Measurements from ENCODE around the gene CBR3.

CBR3 gene

DNA sequence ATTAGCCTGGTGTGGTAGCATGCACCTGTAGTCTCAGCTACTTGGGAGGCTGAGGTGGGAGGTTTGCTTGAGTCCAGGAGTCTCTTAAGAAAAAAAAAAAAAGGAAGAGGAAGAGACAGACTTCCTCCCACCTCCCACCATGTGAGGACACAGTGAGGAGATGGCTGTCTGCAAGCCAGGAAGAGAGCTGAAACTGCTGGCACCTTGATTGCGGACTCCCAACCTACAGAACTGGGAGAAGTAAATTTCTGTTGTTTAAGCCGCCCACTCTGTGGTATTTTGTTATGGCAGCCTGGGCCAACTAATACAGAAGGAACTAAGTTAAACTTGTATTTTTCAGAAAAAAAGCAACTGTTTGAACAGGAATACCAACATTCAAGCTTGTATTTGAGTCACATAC is 43.5 kb downstream of the CBR3 start:
- TF ChIP-seq CTCF (IDR thresholded peaks at IDR 0.05; ENCODE audit: borderline replicate concordance, control extremely low read depth, extremely low read depth, insufficient read depth, missing control alignments): no peak
- DNase-seq (ENCODE audit: low spot score): no peak
- in situ Hi-C loops (cut with MboI; ENCODE audit: low sequenced_read_pairs, unreplicated experiment): no loop called here

DNA sequence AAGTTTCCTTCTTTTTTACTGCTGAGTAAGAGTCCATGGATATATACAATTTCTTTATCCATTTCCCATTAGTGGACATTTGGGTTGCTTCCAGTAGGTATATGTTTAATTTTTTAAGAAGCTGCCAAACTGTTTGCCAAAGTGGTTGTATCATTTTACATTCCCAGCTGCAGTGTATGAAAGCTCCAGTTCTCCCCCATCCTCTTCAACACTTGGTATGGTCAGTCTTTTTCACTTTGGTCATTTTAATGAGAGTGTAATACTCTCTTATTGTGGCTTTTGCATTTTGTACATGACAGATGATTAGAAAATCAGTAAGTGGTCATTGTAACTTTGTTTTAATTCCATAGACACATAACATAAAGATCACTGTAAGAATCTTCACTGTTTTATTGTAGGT is 44.3 kb downstream of the CBR3 start:
- in situ Hi-C loops (cut with MboI; ENCODE audit: low sequenced_read_pairs, unreplicated experiment): no loop called here
- no peak for TF ChIP-seq CTCF (IDR thresholded peaks at IDR 0.05; ENCODE audit: borderline replicate concordance, control extremely low read depth, extremely low read depth, insufficient read depth, missing control alignments)
- DNase-seq (ENCODE audit: low spot score): no peak

DNA sequence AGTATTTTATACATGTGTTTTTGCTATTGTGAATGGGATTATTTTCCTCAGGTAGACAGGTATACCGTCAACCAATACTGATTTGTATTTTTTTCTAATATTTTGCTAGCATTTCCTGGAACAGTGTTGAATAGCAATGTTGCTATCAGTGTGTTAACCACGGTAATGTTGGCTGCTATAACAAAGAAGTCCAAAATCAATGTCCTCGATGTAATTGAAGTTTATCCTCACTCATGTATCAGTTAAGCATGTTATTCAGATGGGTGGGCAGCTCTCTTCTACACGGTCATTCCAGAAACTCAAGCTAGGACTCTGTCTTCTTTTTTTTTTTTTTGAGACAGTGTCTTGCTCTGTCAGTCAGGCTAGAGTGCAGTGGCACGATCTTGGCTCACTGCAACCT is 46.1 kb downstream of the CBR3 start:
- TF ChIP-seq CTCF (IDR thresholded peaks at IDR 0.05; ENCODE audit: borderline replicate concordance, control extremely low read depth, extremely low read depth, insufficient read depth, missing control alignments): no peak
- no peak for DNase-seq (ENCODE audit: low spot score)
- in situ Hi-C loops (cut with MboI; ENCODE audit: low sequenced_read_pairs, unreplicated experiment): no loop called here

GRCh38 chr21:36183144-36183795 is 48.4 kb downstream of the CBR3 start:
- no peak for DNase-seq (ENCODE audit: low spot score)
- TF ChIP-seq CTCF (IDR thresholded peaks at IDR 0.05; ENCODE audit: borderline replicate concordance, control extremely low read depth, extremely low read depth, insufficient read depth, missing control alignments): no peak
- in situ Hi-C loops (cut with MboI; ENCODE audit: low sequenced_read_pairs, unreplicated experiment): no loop called here

DNA sequence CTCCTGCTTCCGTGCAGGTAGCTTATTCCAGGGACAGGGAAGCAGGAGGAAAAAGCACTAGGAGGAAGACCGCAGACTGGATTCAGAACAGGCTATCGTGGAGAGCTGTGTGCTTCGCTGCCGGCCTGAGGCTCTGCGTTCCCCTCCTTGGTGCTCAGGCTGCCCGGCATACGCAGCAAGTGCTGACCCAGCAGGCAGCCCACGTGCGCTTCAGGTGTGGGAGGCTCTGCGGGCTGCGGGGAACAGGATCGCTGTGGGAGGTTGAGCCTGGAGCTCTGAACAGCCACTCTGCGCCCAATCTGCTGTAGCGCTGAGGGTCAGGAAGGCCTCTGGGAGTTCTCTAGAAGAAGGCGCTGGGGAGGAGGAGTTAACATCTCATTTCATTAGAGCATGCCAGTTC is 49.7 kb downstream of the CBR3 start:
- in situ Hi-C loops (cut with MboI; ENCODE audit: low sequenced_read_pairs, unreplicated experiment): no loop called here
- no peak for DNase-seq (ENCODE audit: low spot score)
- TF ChIP-seq CTCF (IDR thresholded peaks at IDR 0.05; ENCODE audit: borderline replicate concordance, control extremely low read depth, extremely low read depth, insufficient read depth, missing control alignments): no peak

DNA sequence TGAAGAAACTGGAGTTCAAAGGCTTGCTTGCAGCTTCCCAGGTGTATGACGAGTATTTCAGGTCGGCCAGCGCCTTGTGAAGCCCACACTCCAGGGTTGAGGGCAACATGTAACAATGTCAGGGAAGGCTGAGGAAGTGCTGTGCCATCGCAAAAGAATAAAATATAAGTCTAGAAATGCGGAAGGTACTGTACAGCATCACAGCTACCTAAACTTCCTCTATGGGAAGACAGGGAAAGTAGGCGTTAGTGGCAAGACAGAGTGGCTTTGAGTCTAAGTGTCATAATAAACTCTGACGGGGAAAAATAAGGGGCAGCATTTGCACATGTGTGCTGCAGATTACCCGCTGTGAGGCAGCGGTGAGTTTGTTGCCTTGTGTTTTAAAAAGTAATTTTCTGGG is 50.6 kb downstream of the CBR3 start:
- no peak for DNase-seq (ENCODE audit: low spot score)
- in situ Hi-C loops (cut with MboI; ENCODE audit: low sequenced_read_pairs, unreplicated experiment): no loop called here
- TF ChIP-seq CTCF (IDR thresholded peaks at IDR 0.05; ENCODE audit: borderline replicate concordance, control extremely low read depth, extremely low read depth, insufficient read depth, missing control alignments): no peak
